Measurements from ENCODE around the gene SMARCB1.
A peak's percentile ranks its signal among the peaks of the same experiment; 100 is the strongest.

SMARCB1 gene

DNA sequence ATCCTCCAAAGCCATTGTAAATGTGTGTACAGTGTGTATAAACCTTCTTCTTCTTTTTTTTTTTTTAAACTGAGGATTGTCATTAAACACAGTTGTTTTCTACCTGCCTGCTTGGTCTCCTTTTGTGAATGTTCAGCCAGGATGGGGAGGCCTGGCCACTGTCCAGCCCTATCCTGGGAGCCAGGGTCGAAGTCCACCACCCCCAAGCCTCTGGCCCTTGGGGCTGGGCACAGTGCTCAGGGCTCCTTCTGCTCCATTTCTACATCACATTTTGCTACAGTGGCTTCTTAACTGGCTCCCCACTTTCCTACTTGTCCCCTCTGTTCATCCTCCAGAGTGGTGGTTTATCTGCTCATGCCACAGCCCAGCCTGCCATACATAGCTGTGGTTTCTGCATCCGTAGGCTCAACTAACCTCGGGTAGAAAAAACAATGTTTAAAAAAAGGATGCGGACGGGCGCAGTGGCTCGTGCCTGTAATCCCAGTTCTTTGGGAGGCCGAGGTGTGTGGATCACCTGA is 2.5 kb upstream of the SMARCB1 start:
- no peak for DNase-seq
- no peaks in the 10 kb centered on the region for H3K27me3 ChIP-seq (replicated peaks; ENCODE audit: insufficient read depth, low read length)
- no peaks in the 10 kb centered on the region for H4K20me1 ChIP-seq (ENCODE audit: insufficient read depth, low read length)
- no peak overlapping the region for H2AFZ ChIP-seq (ENCODE audit: low read length)
- peaks cover 15% of the 10 kb centered on the region for H3F3A ChIP-seq (ENCODE audit: insufficient read depth, low read length)
- TF ChIP-seq EZH2phosphoT487 (IDR thresholded peaks at IDR 0.05; ENCODE audit: low read length), result no peak
- TF ChIP-seq, protein P1, sequence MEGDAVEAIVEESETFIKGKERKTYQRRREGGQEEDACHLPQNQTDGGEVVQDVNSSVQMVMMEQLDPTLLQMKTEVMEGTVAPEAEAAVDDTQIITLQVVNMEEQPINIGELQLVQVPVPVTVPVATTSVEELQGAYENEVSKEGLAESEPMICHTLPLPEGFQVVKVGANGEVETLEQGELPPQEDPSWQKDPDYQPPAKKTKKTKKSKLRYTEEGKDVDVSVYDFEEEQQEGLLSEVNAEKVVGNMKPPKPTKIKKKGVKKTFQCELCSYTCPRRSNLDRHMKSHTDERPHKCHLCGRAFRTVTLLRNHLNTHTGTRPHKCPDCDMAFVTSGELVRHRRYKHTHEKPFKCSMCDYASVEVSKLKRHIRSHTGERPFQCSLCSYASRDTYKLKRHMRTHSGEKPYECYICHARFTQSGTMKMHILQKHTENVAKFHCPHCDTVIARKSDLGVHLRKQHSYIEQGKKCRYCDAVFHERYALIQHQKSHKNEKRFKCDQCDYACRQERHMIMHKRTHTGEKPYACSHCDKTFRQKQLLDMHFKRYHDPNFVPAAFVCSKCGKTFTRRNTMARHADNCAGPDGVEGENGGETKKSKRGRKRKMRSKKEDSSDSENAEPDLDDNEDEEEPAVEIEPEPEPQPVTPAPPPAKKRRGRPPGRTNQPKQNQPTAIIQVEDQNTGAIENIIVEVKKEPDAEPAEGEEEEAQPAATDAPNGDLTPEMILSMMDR (IDR thresholded peaks at IDR 0.05; ENCODE audit: low read length), result no peak
- TF ChIP-seq EZH2 (optimal IDR thresholded peaks at IDR 0.05; ENCODE audit: low read depth, low read length), result no peak
- H3K4me1 ChIP-seq (ENCODE audit: low read length), result peaks cover 18% of the 10 kb centered on the region; the same call in 1 of the 2 replicates
- H3K9me2 ChIP-seq (replicated peaks; ENCODE audit: insufficient read depth, low read length), result no peaks in the 10 kb centered on the region
- H3K9ac ChIP-seq (ENCODE audit: low read length), result no peak overlapping the region
- no peak overlapping the region for H3K4me2 ChIP-seq (ENCODE audit: low read depth, low read length)
- peaks cover 20% of the 10 kb centered on the region for H3K79me2 ChIP-seq (ENCODE audit: low read length)
- no peaks in the 10 kb centered on the region for H3K36me3 ChIP-seq (replicated peaks; ENCODE audit: insufficient read depth, low read length)
- H3K4me3 ChIP-seq (ENCODE audit: low read length), result no peak overlapping the region
- H3K9me3 ChIP-seq (replicated peaks; ENCODE audit: insufficient read depth, low read length), result no peaks in the 10 kb centered on the region
- no peak overlapping the region for H3K27ac ChIP-seq (ENCODE audit: low read length)

DNA sequence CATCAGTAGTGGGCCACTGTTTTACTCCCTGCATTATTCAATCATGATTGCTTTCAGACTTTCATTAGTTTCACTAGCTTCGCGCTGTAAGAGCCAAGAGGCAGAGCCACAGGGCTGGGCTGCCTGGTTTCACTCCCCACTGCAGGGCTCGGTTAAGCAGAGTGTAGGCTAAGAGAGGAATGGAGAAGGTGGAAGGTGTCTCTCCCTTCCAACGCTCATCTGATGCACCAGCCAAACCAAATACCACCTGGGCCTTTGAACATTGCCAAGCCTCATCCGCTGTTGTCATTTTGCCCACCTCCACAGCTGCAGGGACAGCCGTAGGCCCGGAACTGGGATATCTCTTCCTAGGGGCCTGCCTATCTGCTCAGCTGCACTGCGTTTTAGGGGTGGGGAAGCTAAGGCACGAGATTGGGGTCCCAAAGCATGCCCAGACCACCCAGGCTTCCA is 480 bp upstream of the SMARCB1 start:
- no peaks in the 10 kb centered on the region for H3K27me3 ChIP-seq (replicated peaks; ENCODE audit: insufficient read depth, low read length)
- H3K4me2 ChIP-seq (ENCODE audit: low read depth, low read length), result peak overlapping the region; percentile 100
- DNase-seq, result peak; percentile 70
- no peaks in the 10 kb centered on the region for H3K36me3 ChIP-seq (replicated peaks; ENCODE audit: insufficient read depth, low read length)
- H3K4me3 ChIP-seq (ENCODE audit: low read length), result peak overlapping the region; percentile 77
- TF ChIP-seq EZH2 (optimal IDR thresholded peaks at IDR 0.05; ENCODE audit: low read depth, low read length) (no peak), EZH2phosphoT487 (IDR thresholded peaks at IDR 0.05; ENCODE audit: low read length) (no peak)
- TF ChIP-seq, protein P1 (IDR thresholded peaks at IDR 0.05; ENCODE audit: low read length), result no peak
- H3K9ac ChIP-seq (ENCODE audit: low read length), result peak overlapping the region; percentile 99
- no peaks in the 10 kb centered on the region for H3K9me2 ChIP-seq (replicated peaks; ENCODE audit: insufficient read depth, low read length)
- peak overlapping the region; percentile 69 for H2AFZ ChIP-seq (ENCODE audit: low read length)
- no peaks in the 10 kb centered on the region for H4K20me1 ChIP-seq (ENCODE audit: insufficient read depth, low read length)
- peaks cover 18% of the 10 kb centered on the region; the same call in 1 of the 2 replicates for H3K4me1 ChIP-seq (ENCODE audit: low read length)
- H3K79me2 ChIP-seq (ENCODE audit: low read length), result peaks cover 40% of the 10 kb centered on the region
- H3K9me3 ChIP-seq (replicated peaks; ENCODE audit: insufficient read depth, low read length), result no peaks in the 10 kb centered on the region
- peaks cover 15% of the 10 kb centered on the region for H3F3A ChIP-seq (ENCODE audit: insufficient read depth, low read length)
- H3K27ac ChIP-seq (ENCODE audit: low read length), result peak overlapping the region; percentile 95

GRCh38 chr22:23787600-23787896 is 782 bp downstream of the SMARCB1 start:
- H3K9ac ChIP-seq (ENCODE audit: low read length), result peak overlapping the region; percentile 99; the same call in 1 of the 2 replicates
- no peaks in the 10 kb centered on the region for H3K36me3 ChIP-seq (replicated peaks; ENCODE audit: insufficient read depth, low read length)
- H3K27ac ChIP-seq (ENCODE audit: low read length), result peak overlapping the region; percentile 95; the same call in 1 of the 2 replicates
- H3K27me3 ChIP-seq (replicated peaks; ENCODE audit: insufficient read depth, low read length), result no peaks in the 10 kb centered on the region
- peak overlapping the region; percentile 77 for H3K4me3 ChIP-seq (ENCODE audit: low read length)
- H2AFZ ChIP-seq (ENCODE audit: low read length), result 0 out of 2 replicates have a peak overlapping the region, but pooled peaks have one; percentile 65
- DNase-seq, result no peak
- peaks cover 53% of the 10 kb centered on the region for H3K79me2 ChIP-seq (ENCODE audit: low read length)
- no peaks in the 10 kb centered on the region for H3K9me2 ChIP-seq (replicated peaks; ENCODE audit: insufficient read depth, low read length)
- H4K20me1 ChIP-seq (ENCODE audit: insufficient read depth, low read length), result no peaks in the 10 kb centered on the region
- peaks cover 18% of the 10 kb centered on the region; the same call in 1 of the 2 replicates for H3K4me1 ChIP-seq (ENCODE audit: low read length)
- peak overlapping the region; percentile 100 for H3K4me2 ChIP-seq (ENCODE audit: low read depth, low read length)
- no peak for TF ChIP-seq EZH2 (optimal IDR thresholded peaks at IDR 0.05; ENCODE audit: low read depth, low read length)
- TF ChIP-seq EZH2phosphoT487 (IDR thresholded peaks at IDR 0.05; ENCODE audit: low read length), result no peak
- TF ChIP-seq, protein P1 (IDR thresholded peaks at IDR 0.05; ENCODE audit: low read length), result no peak
- H3K9me3 ChIP-seq (replicated peaks; ENCODE audit: insufficient read depth, low read length), result no peaks in the 10 kb centered on the region
- peaks cover 15% of the 10 kb centered on the region for H3F3A ChIP-seq (ENCODE audit: insufficient read depth, low read length)
